NCI-H69 (cell line): ENCODE data around the gene PGGT1B.

Experiments
- DNase-seq: peaks from one replicate; lab custom pipeline; 2025; lab: John Stamatoyannopoulos, UW

Gene PGGT1B

GRCh38 chr5:115262321-115263077, at the start of gene PGGT1B:
PGGT1B (minus strand) TSS chr5:115262877; CDS start chr5:115262851, 26 bp downstream.
- DNase-seq: peak; percentile 91

GRCh38 chr5:115309751-115310370, 47.2 kb upstream of the PGGT1B start:
- peak; percentile 68 for DNase-seq

- DNase-seq: no peak
Observed at GRCh38 chr5:115308815-115309214, 46.1 kb upstream of the PGGT1B start.

DNA sequence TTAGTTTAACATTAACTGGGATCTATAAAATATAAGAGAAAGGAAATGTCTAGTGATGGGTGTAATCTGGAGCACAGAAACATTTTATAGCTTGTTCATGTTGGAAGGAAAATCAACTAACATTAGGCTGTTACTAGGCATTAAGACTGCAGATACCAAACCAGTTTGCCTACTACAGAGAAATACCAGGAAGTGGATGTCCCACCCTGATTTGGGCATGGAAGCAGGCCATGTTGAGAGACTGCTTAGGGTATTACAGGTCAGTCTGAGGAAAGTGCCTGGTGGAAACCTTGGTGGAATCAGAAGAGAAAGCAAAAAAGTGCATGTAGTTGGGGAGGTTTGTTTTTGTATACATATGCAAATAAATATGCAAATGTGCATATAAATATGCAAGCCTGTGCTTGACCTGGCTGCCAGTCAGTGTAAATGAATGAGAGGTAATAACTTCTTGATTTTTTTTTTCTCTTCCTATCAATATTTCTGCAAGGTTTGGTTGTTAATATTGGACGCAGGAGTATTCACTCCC, 43.4 kb upstream of the PGGT1B start:
- DNase-seq: no peak

- no peak for DNase-seq
Observed at GRCh38 chr5:115304496-115304895, 41.8 kb upstream of the PGGT1B start.

DNA sequence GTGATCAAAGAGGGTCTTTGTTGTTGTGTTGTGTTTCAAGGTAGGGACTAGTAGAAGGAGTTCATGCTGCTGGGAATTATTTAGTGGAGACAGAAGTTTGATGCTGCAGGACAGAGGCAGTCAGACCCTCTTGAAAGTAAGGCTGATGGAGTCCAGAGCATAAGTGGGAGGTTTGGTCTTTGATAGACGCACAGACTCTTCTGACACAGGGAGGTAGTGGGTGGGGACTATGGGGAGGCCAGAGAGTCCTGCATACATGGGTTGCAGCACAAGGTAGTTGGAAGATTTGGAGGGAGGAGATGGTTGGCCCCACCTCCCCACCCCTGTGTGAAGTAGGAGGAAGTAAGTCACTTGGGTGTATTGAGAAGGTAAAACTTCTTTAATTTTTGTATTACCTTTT, 36.1 kb upstream of the PGGT1B start:
- no peak for DNase-seq

- peak; percentile 42 for DNase-seq
Observed at GRCh38 chr5:115297031-115297430, 34.4 kb upstream of the PGGT1B start.

DNA sequence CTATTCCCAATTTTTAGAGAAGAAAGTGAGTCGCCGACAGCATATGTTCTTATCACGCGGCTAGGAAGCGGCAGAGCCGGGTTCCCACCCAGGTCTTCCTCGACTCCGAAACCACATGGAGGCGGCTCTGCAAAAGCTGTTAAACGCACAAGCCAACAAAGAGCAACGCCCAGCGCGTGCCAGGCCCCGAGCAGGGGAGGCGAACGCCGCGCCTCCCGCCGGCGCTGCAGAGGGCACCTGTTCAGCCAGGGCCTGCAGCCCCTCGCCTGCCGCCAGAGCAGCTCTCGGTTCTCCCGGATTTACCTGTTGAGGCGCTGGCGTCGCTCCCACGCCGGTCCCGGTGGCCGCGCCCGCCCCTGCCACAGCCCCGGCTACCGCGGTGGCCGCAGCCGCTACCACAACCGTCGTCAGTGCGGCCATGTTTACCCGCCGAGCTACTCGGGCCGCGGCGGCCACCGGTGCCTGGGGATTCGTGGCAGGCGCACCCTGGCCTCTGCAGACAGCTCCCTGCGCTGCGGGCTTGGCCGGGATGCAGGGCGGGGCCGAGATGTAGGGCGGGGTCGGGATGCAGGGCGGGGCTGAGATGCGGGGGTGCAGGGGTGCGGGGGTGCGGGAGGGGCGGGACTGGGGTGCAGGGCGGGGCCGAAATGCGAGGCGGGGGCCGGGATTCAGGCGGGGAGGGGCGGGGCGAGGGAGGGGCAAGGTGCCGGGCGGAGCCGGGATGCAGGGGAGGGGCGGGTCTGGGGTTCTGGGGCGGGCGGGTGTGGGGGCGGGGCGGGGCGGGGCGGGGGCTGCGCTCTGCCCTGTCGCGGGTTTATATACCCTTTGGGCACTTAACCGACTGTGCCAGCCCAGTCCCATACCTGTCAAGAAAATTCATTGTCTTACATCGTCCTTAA, 33.7 kb upstream of the PGGT1B start, which contains the start of gene CCDC112:
TSS of gene CCDC112 (minus strand) at position 531 of the 899 bp plus-strand sequence. CDS start at position 420, 111 bp downstream.
- DNase-seq: peak; percentile 95

- DNase-seq: peak; percentile 81
Observed at GRCh38 chr5:115295777-115296123, 33.1 kb upstream of the PGGT1B start.

DNA sequence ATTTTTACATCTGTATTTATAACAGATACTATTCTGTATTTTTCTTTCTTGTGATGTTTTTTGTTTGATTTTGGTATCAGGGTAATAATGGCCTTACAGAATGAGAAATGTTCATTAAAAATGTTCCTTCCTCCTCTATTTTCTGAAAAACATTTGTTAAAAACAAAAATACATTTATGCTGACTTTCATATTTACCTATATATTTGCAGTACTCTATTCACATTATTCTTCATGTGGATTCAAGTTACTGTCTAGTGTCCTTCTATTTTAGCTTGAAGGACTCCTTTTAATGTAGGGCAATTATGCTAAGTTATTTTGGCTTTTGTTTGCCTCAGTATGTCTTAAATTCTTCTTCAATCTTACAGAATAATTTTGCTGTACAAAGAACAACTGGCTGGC, 28.7 kb upstream of the PGGT1B start:
- DNase-seq: no peak

DNA sequence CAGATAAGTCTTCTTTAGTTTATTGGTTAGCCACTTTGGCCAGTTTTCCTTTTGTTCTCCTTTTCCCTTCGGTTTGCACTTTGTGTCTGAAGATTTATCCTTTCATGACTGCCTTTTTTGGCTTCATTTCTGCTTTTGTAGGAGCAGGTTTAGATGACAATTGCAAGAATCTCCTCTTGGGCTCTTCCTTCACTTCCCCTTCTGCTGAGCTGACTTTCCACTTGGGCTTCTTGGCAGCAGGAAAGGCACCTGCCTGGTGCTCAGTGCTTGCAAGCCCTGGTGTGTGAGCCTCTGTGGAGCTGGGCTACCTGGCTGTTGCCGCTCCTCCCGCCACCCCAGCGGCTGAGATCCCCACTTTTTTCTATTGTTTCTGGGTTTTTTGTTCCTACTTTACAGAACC, 26.4 kb upstream of the PGGT1B start:
- no peak for DNase-seq

GRCh38 chr5:115284021-115284420, 21.3 kb upstream of the PGGT1B start:
- DNase-seq: no peak

GRCh38 chr5:115282131-115282530, 19.5 kb upstream of the PGGT1B start:
- DNase-seq: no peak

DNA sequence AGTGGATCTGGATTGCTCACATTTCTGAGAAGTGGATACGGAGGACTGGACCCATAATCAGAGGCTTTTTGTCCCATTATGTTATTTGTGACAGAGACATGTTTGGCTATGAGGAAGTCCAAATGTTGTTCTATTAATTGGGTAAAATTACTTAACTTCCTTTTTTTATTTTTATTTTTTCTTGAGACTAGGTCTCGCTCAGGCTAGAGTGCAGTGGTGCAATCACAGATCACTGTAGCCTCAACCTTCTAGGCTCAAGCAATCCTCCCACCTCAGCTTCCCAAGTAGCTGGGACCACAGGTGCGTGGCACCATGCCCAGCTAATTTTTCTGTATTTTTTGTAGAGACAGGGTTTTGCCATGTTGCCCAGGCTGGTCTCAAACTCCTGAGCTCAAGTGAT, 11.9 kb upstream of the PGGT1B start:
- no peak for DNase-seq

DNA sequence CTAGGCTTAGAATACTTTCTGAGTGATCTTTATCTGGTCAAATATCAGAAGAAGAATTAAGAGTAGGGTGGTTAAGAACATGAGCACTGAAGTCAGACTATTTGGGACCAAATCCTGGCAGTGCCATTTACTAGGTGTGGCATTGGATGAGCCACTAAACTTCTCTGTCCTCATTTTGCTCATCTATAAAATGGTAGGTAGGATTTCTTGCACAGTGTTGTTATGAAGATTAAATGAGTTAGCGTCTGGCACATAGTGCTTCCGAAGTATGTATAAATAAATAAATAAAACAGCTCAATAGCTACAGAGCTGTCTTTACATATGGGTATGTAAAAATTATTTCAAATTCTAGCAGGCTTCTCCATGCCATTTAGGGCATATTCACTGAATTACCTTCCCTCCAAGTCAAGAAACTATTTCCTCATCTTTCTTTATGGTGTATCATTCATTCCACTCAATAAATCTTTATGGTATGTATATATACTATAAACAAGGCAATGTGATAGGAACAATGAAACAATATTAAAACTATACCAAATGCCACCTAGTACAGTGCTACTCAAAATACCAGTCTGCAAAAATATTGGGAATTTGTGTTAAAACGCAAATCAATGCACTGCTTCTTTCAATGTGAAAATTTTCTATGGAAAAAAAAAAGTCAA, 9.8 kb upstream of the PGGT1B start:
- no peak for DNase-seq

DNA sequence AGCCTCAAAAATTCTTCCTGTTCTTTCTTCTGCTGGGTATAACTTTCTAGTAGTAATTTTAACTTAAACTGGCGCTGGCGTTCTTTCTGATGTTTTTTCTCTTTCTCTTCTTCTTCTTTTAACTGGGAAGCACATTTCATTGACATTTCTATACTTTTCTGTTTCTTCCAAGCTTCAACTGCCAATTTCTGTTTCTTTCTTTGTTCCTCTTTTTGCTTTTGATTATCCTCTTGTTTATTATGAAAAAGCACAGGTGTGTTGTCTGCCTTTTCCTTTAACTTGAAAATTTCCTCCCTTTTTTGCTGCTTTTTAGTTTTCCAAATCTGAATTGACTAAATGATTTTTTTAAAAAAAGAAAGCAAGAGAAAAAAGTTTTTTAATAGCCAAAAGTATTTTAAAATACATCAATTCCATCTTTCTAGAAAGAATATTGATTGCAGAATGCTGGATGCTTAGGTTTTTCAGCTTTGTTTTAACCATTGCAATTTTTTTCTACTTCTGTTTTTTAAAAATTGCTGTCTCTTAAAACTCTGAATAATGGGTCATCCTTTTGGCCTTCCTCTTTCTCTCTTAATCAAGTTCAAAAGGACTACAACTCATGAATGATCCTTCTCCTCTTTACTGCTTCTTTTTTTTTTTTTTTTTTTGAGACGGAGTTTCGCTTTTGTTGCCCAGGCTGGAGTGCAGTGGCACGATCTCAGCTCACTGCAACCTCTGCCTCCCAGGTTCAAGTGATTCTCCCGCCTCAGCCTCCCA, 8.8 kb upstream of the PGGT1B start:
- DNase-seq: no peak

DNA sequence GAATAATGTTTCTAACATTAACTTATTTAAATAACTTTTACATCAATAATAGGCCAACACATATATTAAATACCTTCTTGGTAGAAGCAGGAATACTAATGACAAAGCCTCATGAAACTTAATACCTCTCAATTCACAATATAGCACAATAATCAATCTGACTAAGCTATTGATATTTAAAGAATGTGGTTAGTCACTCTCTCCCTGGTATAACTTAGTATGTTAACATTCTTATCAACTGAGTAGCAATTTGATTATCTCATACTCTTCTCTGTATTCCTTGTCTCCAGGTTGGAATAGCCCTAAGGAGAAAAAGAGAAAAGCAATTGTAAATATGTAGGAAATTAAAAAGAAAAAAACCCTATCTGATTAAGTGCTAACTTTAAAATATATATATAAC, 4.9 kb upstream of the PGGT1B start:
- no peak for DNase-seq

DNA sequence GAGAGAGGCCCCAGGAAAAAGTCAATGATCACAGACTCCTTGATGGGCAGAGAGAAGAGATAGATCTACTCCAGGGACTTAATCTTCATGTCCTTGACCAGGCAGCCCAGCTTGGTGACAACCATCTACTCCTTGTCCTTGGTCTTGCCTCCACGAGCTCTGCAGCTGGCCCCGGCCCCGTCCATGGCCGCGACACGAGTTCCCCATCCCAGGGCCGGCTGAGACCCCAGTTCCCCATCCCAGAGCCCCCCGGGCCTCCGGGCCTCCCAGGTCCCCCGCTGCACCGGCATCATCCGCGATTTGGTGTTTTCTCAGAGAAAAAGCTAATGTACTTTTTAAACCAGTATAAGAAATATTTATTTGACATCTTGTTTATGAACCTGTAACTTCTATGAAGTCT, 2.5 kb upstream of the PGGT1B start:
- no peak for DNase-seq

DNA sequence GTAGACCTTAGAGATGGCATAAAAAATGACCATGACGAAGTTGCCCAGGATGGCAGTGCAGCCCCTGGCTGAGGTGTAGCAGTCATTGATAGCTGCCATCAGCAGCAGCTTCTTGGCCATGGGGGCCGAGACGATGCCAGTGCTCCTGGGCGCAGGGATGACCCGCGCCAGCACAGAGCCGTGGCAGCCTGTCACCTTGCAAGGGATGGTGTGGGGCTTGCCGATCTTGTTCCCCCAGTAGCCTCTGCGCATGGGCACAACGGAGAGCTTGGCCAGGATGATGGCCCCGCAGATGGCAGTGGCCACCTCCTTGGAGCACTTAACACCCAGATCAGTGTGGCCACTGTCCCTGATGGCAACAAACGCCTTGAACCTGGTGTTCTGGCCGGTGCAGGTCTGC, 2.1 kb upstream of the PGGT1B start:
- no peak for DNase-seq

GRCh38 chr5:115263078-115263380, 352 bp upstream of the PGGT1B start:
- DNase-seq: no peak

DNA sequence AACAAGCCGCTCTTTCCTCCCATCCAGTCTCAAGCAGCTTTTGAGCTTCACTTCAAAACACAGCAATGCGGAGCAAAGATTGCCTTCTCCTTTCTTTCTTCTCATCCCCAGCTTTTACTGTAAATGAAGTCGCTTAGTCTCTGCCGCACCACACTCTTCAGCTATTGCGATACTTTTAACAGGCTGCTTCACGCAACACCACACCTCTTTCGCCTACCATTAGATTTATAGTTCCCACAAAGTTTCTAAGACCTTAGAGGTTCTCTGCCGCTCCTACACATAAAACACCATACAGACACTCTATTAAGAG, 711 bp downstream of the PGGT1B start:
- peak; percentile 53 for DNase-seq

DNA sequence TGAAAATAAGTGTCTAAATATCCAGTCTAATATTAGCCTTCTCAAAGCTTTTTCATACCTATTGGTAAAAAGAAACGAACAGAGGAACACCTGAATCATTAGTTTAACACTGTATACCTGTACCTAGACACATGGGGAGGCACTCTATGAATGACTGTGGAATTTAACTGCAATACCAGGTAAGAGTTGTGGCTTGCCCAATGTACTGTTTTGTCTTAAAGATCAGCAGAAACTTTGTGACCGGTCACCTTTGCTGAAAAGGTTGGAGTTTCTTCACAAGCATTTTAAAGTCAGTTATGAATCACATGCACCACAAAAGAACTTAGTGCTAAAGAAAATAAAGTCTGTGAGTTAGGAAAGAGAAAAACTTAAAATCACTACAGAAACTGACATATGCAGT, 2.4 kb downstream of the PGGT1B start:
- no peak for DNase-seq
